K562 (cell line): ENCODE measurements around the gene KTI12. TPM values are rescaled to one million over a fixed set of nuclear protein-coding genes. Genes with fewer than 3 reads are reported as not detected.

Experiments
- ARID4B ChIP-seq: sonication (generic); formaldehyde crosslinking; IDR thresholded peaks from 2 replicates; pipeline ENCODE4 v1.8.0; 2022; ENCODE audit warnings: mild to moderate bottlenecking, missing genetic modification reagents
- CTBP1 ChIP-seq: fragments of 450-650 bp; IDR thresholded peaks from 2 replicates; pipeline ENCODE4 v1.6.1; 2016; ENCODE audit warnings: borderline replicate concordance
- CTCF ChIP-seq, 3 experiments: IDR thresholded peaks in 2 of 3; conservative IDR thresholded peaks in 1 of 3; 2 replicates each; pipeline ENCODE4 v1.5.1; 2011 to 2012; ENCODE audit warnings: low read length in 3 of 3, mild to moderate bottlenecking in 3 of 3, control low read depth in 2 of 3, improper control_type of control experiment in 1 of 3, inconsistent platforms in 1 of 3, low read depth in 1 of 3, mixed read lengths in 1 of 3, moderate library complexity in 1 of 3; ENCODE audit not compliant: insufficient read depth in 2 of 3
- EZH2 ChIP-seq: IDR thresholded peaks from 2 replicates; pipeline ENCODE4 v1.6.1; 2012; ENCODE audit warnings: low read depth, mild to moderate bottlenecking, inconsistent platforms, low read length, borderline replicate concordance
- GABPB1 ChIP-seq: sonication (generic); formaldehyde crosslinking; IDR thresholded peaks from 2 replicates; pipeline ENCODE4 v1.8.0; 2022; ENCODE audit warnings: mild to moderate bottlenecking, missing genetic modification reagents
- HDAC8 ChIP-seq: fragments of 450-650 bp; IDR thresholded peaks from 2 replicates; pipeline ENCODE4 v1.6.1; 2016; ENCODE audit warnings: mild to moderate bottlenecking, missing genetic modification characterization, moderate library complexity, missing compliant biosample characterization
- HNRNPK ChIP-seq: fragments of 200-400 bp; formaldehyde crosslinking; IDR thresholded peaks from one replicate; pipeline ENCODE4 v1.6.1; 2018; ENCODE audit warnings: mild to moderate bottlenecking, low read depth, low read length; ENCODE audit not compliant: poor library complexity, severe bottlenecking
- L3MBTL2 ChIP-seq: fragments of 450-650 bp; IDR thresholded peaks from 2 replicates; pipeline ENCODE4 v1.6.1; 2016; ENCODE audit warnings: mild to moderate bottlenecking, moderate library complexity
- TAF9B ChIP-seq: fragments of 450-650 bp; IDR thresholded peaks from 2 replicates; pipeline ENCODE4 v1.6.1; 2018; ENCODE audit warnings: mild to moderate bottlenecking; ENCODE audit not compliant: partially characterized antibody
- TCF15 ChIP-seq: fragments of 250-450 bp; sonication (Bioruptor Pico); IDR thresholded peaks from 2 replicates; pipeline ENCODE4 v1.8.0; 2022; ENCODE audit warnings: moderate library complexity, mild to moderate bottlenecking, inconsistent platforms
- YBX1 ChIP-seq: fragments of 450-650 bp; IDR thresholded peaks from 2 replicates; pipeline ENCODE4 v1.7.1; 2016; ENCODE audit warnings: mild to moderate bottlenecking
- ZFP36 ChIP-seq: fragments of 150-350 bp; IDR thresholded peaks from 2 replicates; pipeline ENCODE4 v1.6.1; 2018; ENCODE audit warnings: low read length, low read depth; ENCODE audit not compliant: partially characterized antibody
- ZFPM2 ChIP-seq: fragments of 250-450 bp; sonication (Bioruptor Pico); IDR thresholded peaks from 2 replicates; pipeline ENCODE4 v1.5.1; 2022; ENCODE audit warnings: mild to moderate bottlenecking
- ZNF146 ChIP-seq: IDR thresholded peaks from one replicate; pipeline ENCODE4 v1.6.1; 2018; ENCODE audit warnings: missing compliant biosample characterization; ENCODE audit not compliant: unreplicated experiment
- ZNF24 ChIP-seq: fragments of 450-650 bp; IDR thresholded peaks from 2 replicates; pipeline ENCODE4 v1.6.1; 2016
- ZNF766 ChIP-seq: fragments of 200-800 bp; sonication (Bioruptor generic); conservative IDR thresholded peaks from 2 replicates; pipeline ENCODE4 v1.6.1; 2016; ENCODE audit warnings: missing genetic modification characterization, missing compliant biosample characterization
- polyA plus RNA-seq, 8 experiments: library from polyadenylated mRNA; depleted of rRNA in 4 of 8; stranded (reverse) in 5 of 8; unstranded in 3 of 8; fragments of >200 nt; fragmentation: Nextera tagmentation in 2 of 8; fragmentation: Illumina TruSeq in 1 of 8; extraction: Ambion mirVana in 2 of 8; extraction: Trizol in 1 of 8; gene quantifications; 2 replicates each; pipeline versions ENCODE4 v1.2.1 to v1.2.3, GENCODE V29; 2011 to 2014; ENCODE audit warnings: inconsistent platforms in 1 of 8, missing spikeins in 1 of 8
- total RNA-seq, 7 experiments: library from RNA; depleted of rRNA in 6 of 7; stranded (reverse); fragments of >200 nt in 6 of 7; fragmentation: Illumina TruSeq in 2 of 7; extraction: Trizol in 2 of 7; gene quantifications; 2 replicates each; pipeline versions ENCODE4 v1.2.1 to v1.2.3, GENCODE V29; 2011 to 2021; ENCODE audit warnings: low replicate concordance in 1 of 7
- TF ChIP-seq, protein P1 (sequence below): sonication (generic); formaldehyde crosslinking; IDR thresholded peaks from 2 replicates; pipeline ENCODE4 v1.5.0; 2020; ENCODE audit warnings: missing genetic modification reagents
- TF ChIP-seq, protein P2 (sequence below): fragments of 250-450 bp; sonication (Bioruptor Pico); IDR thresholded peaks from 2 replicates; pipeline ENCODE4 v1.5.0; 2021

The KTI12 gene
- total and polyA plus RNA-seq, 9 of the 15 experiments (the other 6 are each of a cell fraction or from before 2014, with no cell fraction given): 3.1 to 22.8 (median 11.6) TPM

GRCh38 chr1:52055066-52055865, 21.7 kb upstream of the KTI12 start, which contains the start of gene TXNDC12 (continued):
- peak in 1 of 3 experiments; percentile 10; a peak in 1 of 6 replicates for TF ChIP-seq CTCF (IDR thresholded peaks at IDR 0.05 in 2 of 3, conservative IDR thresholded peaks at IDR 0.05 in 1 of 3; ENCODE audit: insufficient read depth in 2 of 3, low read depth in 1 of 3, low read length in 3 of 3)
- TF ChIP-seq GABPB1 (CRISPR knock-in tag): peak; percentile 86
- no peak for TF ChIP-seq EZH2
- TF ChIP-seq HNRNPK: no peak
- TF ChIP-seq YBX1: no peak
- TF ChIP-seq ZNF766 (CRISPR knock-in tag): peak; percentile 35; the same call in 1 of the 2 replicates
- 0 out of 2 replicates have a peak, but pooled peaks have one; percentile 54 for TF ChIP-seq ZNF24
- peak; percentile 67; the same call in 1 of the 2 replicates for TF ChIP-seq L3MBTL2
- no peak for TF ChIP-seq TCF15 (CRISPR knock-in tag)
- 0 out of 2 replicates have a peak, but pooled peaks have one; percentile 66 for TF ChIP-seq ARID4B (CRISPR knock-in tag)
- TF ChIP-seq ZFP36: no peak
- peak; percentile 59; the same call in 1 of the 2 replicates for TF ChIP-seq ZFPM2 (CRISPR knock-in tag)
- 0 out of 2 replicates have a peak, but pooled peaks have one; percentile 22 for TF ChIP-seq HDAC8 (tag)
- TF ChIP-seq, protein P1, sequence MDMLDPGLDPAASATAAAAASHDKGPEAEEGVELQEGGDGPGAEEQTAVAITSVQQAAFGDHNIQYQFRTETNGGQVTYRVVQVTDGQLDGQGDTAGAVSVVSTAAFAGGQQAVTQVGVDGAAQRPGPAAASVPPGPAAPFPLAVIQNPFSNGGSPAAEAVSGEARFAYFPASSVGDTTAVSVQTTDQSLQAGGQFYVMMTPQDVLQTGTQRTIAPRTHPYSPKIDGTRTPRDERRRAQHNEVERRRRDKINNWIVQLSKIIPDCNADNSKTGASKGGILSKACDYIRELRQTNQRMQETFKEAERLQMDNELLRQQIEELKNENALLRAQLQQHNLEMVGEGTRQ (CRISPR knock-in tag): no peak
- TF ChIP-seq TAF9B: peak; percentile 57
- TF ChIP-seq CTBP1: peak; percentile 90
- TF ChIP-seq, protein P2, sequence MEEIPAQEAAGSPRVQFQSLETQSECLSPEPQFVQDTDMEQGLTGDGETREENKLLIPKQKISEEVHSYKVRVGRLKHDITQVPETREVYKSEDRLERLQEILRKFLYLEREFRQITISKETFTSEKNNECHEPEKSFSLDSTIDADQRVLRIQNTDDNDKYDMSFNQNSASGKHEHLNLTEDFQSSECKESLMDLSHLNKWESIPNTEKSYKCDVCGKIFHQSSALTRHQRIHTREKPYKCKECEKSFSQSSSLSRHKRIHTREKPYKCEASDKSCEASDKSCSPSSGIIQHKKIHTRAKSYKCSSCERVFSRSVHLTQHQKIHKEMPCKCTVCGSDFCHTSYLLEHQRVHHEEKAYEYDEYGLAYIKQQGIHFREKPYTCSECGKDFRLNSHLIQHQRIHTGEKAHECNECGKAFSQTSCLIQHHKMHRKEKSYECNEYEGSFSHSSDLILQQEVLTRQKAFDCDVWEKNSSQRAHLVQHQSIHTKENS (CRISPR knock-in tag): no peak
- no peak for TF ChIP-seq ZNF146
